HS-5 (cell line): ENCODE data around the gene CERK.

Experiments
- DNase-seq: peaks from one replicate; pipeline ENCODE4 v3.0.0-alpha.2; 2012; ENCODE audit warnings: low read depth

The CERK gene

GRCh38 chr22:46764779-46765485, 26.9 kb upstream of the CERK start:
- no peak for DNase-seq

GRCh38 chr22:46764140-46764680, 26.2 kb upstream of the CERK start:
- no peak for DNase-seq

GRCh38 chr22:46763051-46763705, 25.1 kb upstream of the CERK start:
- no peak for DNase-seq

GRCh38 chr22:46762238-46763050, 24.4 kb upstream of the CERK start, which contains the start of gene TBC1D22A:
TBC1D22A (plus strand) TSS chr22:46762650; CDS start chr22:46762787, 137 bp downstream.
- peak; percentile 66 for DNase-seq

DNA sequence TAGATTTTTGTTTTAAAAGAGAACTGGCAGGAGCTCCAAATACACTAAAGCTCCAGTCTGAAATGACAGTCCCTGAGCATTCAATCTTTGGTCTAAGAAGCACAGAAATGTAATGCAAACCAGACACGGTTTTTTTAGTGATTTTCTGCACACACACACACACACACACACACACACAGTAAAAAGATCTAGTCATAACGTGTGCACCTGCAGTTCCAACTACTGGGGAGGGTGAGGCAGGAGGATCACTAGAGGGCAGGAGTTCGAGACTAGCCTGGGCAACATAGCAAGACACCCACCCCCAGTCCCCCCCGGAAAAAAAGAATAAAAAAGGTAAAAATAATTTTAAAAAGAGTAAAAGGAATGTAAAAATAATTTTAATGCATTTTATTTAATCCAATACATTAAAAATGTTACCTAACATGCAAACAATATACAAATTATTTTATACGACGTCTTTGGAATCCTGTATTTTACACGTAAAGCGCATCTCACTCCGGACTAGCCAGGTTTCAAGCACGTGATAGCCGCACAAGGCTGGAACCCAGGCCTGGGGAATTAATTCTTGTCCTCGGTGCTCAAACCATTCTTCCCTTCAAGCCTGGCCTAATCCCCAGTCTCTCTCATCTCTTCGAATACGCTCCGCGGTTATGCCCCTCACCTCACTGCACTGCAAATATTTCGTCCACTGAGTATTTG, 23.6 kb upstream of the CERK start:
- no peak for DNase-seq

DNA sequence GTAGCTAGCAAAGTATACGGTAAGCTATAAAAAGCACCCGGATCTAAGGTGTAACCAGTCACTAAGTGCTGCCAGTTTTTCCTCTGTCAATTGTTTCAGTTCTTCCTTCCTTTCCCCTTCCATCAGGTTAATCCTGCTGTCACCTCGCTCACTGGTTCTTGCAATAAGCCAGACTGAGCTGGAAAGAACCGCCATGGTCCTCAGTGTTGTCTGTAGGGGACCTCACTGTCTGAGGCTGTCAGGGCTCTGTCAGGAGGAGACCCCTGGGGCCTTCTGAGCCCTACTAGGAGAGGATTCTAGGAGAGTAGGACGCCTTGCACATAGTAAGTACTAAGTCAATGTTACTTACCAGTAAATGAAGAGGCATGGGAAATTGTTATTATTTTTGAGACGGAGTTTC, 23.0 kb upstream of the CERK start:
- no peak for DNase-seq

DNA sequence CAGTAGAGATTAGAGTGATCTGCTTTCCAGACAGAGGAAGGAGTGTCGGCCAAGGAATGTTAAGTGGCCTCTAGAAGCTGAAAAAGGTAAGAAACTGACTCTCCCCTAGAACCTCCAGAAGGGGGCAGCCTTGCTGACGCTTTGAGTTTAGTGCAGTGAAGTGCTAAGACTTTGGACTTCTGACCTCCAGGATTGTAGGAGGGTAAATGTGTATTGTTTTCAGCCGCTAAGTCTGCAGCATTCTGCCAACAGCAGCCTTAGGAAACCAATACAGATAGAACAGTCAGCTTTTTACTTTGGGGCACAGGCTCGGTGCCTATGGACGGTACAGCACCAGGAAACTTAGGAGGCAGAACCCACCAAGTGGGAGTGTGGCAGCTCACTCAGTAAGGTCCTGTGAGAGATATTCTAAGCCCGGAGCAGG, 20.8 kb upstream of the CERK start:
- DNase-seq, result no peak

GRCh38 chr22:46758121-46758520, 20.1 kb upstream of the CERK start:
- no peak for DNase-seq

DNA sequence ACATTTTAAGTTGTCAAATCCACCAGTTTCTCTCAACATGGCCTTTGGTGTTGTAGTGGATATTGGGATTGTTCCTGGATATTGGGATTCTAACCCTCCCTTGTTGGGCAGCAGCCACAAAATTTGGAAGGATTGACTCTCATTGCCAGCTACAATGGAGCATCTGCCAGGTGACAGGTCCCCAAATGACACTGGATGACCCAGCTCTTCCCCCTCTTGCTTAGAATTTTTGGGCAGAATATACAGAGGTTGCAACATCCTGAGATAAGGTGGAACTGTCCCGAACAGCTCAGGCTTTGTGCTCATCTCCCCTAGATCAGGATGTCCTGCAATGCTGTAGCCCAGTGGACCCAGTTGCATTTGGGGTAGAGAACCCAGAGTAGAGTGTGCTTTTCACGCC, 19.1 kb upstream of the CERK start:
- DNase-seq, result no peak

- DNase-seq, result no peak
These were observed 18.0 kb upstream of the CERK start for GRCh38 chr22:46756097-46756496.

DNA sequence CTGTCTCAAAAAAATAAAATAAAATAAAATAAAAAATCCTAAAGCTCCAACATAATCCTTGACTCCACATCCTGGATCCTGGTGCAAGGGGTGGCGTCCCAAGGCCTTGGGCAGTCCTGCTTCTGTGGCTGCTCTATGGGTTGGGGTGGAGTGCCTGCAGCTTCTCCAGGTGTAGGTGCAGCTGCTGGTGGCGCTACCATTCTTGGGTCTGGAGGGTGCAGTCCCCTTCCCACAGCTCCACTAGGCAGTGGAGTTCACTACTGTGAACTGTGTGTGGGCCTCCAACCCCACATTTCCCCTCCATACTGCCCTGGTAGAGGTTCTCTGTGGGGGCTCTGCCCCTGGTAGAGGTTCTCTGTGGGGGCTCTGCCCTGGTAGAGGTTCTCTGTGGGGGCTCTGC, 17.5 kb upstream of the CERK start:
- no peak for DNase-seq

- no peak for DNase-seq
These were observed 16.8 kb upstream of the CERK start for GRCh38 chr22:46754826-46755225.

DNA sequence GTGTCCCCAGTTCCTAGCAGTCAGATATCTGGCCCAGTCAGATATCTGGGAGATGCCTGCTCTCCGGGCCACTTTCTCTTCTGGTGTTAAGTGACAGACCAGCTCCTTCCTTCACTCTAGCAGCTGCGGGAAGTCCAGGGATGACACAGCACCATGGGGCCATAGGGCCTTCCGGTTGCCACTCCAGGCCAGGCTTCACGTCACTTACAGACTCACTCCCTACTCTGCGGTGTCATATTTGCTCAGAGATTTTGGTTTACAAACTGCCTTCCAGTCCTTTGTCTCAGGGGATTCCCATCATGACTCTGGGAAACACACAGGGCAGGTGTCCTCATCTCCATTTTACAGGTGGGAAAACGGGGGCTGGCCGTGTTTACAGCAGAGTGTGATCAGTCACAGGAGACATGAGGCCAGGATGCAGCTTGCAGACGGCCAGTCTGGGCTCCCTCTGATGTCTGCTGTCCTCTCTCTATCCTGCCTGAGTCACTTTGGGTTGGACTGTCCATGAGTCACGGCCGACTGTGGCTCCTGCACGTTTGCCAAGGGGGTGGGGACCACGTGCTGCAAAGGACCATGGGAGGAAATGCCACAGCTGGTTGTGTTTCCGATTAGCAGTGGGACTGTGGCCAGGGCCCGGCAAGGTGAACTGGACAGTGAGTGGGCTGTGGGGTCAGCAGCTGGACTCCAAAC, 16.2 kb upstream of the CERK start:
- peak; percentile 96 for DNase-seq

- no peak for DNase-seq
These were observed 15.7 kb upstream of the CERK start for GRCh38 chr22:46753761-46754109.

DNA sequence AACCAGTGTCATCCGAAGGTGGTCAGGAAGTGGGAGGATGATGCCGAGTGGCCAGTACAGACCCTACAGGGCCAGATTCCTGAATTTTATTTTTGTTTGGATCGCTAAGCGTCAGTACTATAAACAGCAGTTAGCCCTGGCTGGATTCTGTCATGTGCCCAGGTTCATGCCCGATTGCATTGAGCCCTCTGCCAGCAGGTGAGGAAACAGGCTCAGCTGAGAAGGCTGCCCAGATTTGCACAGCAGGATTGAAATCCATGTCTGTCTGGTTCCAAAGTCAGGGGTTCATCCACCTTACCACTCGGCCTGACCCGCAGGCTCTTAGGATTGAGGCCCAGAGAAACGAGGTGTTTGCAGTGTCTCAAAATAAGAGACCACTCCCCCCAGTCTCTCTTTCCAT, 15.3 kb upstream of the CERK start:
- no peak for DNase-seq

DNA sequence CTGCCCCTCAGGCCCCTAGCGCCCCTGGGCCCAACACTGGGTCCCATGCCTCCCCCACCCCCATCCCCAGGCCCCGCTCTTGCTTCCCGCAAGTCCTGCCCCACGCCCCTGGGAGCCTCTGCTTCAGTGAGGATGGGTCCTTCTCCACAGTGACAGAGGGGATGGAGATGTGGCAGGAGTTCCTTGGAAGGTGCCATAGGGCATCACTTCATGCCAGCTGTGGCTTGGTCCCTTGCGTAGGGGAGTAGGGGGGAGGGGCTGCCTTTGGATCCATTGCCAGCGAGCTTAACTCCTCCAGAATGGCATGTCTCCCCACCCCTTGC, 14.9 kb upstream of the CERK start:
- DNase-seq, result no peak

- no peak for DNase-seq
These were observed 14.4 kb upstream of the CERK start for GRCh38 chr22:46752286-46752987.

GRCh38 chr22:46750863-46751443, 12.9 kb upstream of the CERK start:
- DNase-seq, result no peak

- DNase-seq, result no peak
These were observed 12.4 kb upstream of the CERK start for GRCh38 chr22:46750530-46750800.

- no peak for DNase-seq
These were observed 11.9 kb upstream of the CERK start for GRCh38 chr22:46749682-46750529.
